ENCODE measurements around the gene ARHGAP1.

DNA sequence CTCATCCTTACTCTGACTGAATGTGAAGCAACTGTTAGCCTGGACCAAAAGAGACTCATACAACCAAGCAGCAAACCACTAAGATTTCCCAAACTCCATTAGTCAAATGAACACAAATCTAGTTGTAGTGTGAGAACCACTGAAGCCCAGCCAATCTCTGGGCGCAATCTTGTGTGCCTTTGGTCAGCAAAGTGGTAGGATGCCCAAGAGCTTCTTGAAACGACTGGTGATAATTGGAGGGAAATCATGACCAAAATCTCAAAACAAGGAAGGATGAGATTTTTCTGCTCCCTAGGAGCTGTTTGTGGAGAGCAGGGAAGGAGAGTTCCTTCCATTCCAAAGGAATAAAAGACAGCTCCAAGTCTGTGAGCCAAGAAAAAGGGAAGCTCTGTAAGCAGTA, 42.6 kb upstream of the ARHGAP1 start:
- no peak for TF ChIP-seq EZH2 (IDR thresholded peaks at IDR 0.05)
- TF ChIP-seq POLR2AphosphoS5 (IDR thresholded peaks at IDR 0.05; ENCODE audit: borderline replicate concordance, low read depth, low read length): no peak

Measured in SK-N-MC (cell line).